ENCODE results near the gene TPSG1.
"Not testable (repeated sequence)": the region's sequence is repeated elsewhere in the genome, so short reads cannot be mapped to it uniquely, and the experiment has no call there.

TPSG1 gene

DNA sequence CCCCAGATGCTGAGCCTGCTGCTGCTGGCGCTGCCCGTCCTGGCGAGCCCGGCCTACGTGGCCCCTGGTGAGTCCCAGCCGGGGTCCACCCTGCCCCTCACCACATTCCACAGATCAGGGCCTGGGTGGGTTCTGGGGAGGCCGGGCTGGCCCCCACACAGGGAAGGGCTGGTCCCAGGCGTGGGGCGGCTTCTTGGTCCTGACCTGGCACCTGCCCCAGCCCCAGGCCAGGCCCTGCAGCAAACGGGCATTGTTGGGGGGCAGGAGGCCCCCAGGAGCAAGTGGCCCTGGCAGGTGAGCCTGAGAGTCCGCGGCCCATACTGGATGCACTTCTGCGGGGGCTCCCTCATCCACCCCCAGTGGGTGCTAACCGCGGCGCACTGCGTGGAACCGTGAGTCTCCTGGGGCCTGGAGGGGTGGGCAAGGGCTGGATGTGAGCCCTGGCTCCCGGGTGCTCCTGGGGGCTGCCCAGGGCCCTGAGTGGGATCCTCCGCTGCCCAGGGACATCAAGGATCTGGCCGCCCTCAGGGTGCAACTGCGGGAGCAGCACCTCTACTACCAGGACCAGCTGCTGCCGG lies 31.3 kb upstream of the TPSG1 start:
- peaks cover 27% of the 10 kb centered on the region for H3K27me3 ChIP-seq (ENCODE audit: insufficient read depth, low read length)
- not testable (repeated sequence) for H3K4me1 ChIP-seq (ENCODE audit: control insufficient read depth, insufficient read depth, low read length, unreplicated experiment)

DNA sequence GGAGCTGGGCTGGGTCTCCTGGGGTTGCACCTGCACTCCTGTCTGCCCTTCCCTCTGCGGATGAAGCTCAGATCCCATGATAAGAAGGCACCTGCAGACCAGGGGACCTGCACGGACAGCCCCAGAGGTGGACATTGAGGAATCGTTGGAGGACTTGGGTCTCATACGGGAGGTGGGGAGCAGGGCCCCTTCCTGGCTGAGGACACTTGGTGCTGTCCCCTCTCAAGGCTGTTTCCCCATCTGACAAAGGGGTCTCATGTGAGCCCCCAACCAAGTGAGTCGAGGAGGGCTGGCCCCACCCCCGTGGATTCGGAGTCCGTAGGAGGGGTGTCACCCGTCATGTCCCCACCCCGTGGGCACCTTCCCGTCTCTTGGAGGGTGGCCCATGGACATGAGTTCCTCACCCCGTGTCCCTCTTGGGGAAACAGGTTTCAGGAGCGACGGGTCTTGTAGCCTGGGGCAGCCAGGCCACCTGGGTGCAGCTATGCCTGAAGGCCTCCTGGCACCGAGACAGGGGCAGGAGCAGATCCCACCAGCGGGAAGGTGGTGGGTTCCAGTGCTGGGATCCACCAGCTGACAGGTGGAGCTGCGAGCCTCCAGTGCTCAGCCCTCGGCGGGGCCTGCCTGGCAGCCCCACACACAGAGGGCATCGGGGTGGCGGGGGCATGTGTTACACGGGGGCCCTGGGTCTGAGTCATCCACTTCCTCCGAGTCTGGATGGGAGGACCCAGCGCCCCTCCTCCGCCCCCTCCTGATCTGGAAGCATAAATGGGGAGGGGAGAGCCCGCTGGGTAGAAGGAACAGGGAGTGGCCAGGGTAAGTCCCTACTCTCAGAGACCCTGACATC lies 30.4 kb upstream of the TPSG1 start, which contains the start of gene TPSD1:
TPSD1 (plus strand) TSS at position 794 of the 847 bp plus-strand sequence. CDS start 212 bp downstream, outside the sequence.
- H3K27me3 ChIP-seq (ENCODE audit: insufficient read depth, low read length) = peaks cover 18% of the 10 kb centered on the region
- not testable (repeated sequence) for H3K27ac ChIP-seq (ENCODE audit: low read depth, low read length); H3K79me2 ChIP-seq (ENCODE audit: control insufficient read depth, insufficient read depth, low read length, unreplicated experiment); H2AFZ ChIP-seq (ENCODE audit: low read length, unreplicated experiment); H3K36me3 ChIP-seq (ENCODE audit: insufficient read depth, low read length); H3K4me3 ChIP-seq (ENCODE audit: low read depth, low read length); H3K4me1 ChIP-seq (ENCODE audit: control insufficient read depth, insufficient read depth, low read length, unreplicated experiment)

More for the DNA sequence above, 31.3 kb upstream of the TPSG1 start:
- H3K4me3 ChIP-seq (ENCODE audit: low read depth, low read length); H3K36me3 ChIP-seq (ENCODE audit: insufficient read depth, low read length); H3K79me2 ChIP-seq (ENCODE audit: control insufficient read depth, insufficient read depth, low read length, unreplicated experiment); H2AFZ ChIP-seq (ENCODE audit: low read length, unreplicated experiment); H3K27ac ChIP-seq (ENCODE audit: low read depth, low read length): not testable (repeated sequence)

DNA sequence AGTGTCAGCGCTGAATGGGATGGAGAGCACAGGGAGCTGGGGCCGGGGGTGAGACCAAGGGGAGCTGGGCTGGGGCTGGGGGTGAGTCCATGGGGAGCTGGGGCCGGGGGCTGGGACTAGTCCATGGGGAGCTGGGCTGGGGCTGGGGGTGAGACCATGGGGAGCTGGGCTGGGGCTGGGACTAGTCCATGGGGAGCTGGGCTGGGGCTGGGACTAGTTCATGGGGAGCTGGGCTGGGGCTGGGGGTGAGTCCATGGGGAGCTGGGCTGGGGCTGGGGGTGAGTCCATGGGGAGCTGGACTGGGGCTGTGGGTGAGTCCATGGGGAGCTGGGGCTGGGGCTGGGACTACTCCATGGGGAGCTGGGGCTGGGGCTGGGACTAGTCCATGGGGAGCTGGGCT lies 29.8 kb upstream of the TPSG1 start:
- not testable (repeated sequence) for H3K4me1 ChIP-seq (ENCODE audit: control insufficient read depth, insufficient read depth, low read length, unreplicated experiment); H3K27ac ChIP-seq (ENCODE audit: low read depth, low read length); H3K79me2 ChIP-seq (ENCODE audit: control insufficient read depth, insufficient read depth, low read length, unreplicated experiment); H3K36me3 ChIP-seq (ENCODE audit: insufficient read depth, low read length); H2AFZ ChIP-seq (ENCODE audit: low read length, unreplicated experiment); H3K4me3 ChIP-seq (ENCODE audit: low read depth, low read length)
- H3K27me3 ChIP-seq (ENCODE audit: insufficient read depth, low read length) = peaks cover 11% of the 10 kb centered on the region

DNA sequence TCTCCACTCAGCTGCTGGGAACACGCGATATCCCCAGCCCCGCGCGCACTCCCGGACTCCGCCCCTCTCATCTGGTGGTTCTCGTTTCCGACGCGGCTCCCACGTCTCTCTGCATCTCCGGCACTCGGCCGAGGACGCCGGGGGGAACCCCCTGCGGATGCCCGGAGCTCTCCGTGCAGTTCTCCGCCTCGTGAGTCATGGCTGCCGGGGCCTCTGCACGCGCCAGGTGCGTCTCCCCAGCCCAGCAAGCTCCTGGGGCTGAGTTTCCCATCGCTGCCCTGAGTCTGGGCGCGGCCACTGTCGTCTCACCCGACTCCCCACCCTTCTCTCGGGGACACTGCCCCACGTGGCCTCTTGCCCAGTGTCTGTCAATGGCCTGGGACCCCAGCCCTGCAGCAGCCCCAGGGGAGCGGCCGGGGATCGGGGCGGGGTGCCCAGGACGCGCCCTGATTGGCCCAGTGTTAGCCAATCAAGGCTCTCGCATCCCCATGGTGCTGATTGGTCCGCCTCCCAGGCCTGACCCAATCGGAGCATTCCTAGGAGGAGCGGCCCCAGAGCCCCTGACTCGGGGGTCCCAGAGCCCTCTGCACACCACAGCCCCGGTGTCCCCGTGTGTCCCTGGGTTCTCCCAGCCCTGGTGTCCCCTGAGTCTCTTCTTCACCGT lies 28.8 kb upstream of the TPSG1 start:
- H3K36me3 ChIP-seq (ENCODE audit: insufficient read depth, low read length); H2AFZ ChIP-seq (ENCODE audit: low read length, unreplicated experiment); H3K4me1 ChIP-seq (ENCODE audit: control insufficient read depth, insufficient read depth, low read length, unreplicated experiment); H3K27ac ChIP-seq (ENCODE audit: low read depth, low read length); H3K27me3 ChIP-seq (ENCODE audit: insufficient read depth, low read length); H3K4me3 ChIP-seq (ENCODE audit: low read depth, low read length); H3K79me2 ChIP-seq (ENCODE audit: control insufficient read depth, insufficient read depth, low read length, unreplicated experiment): not testable (repeated sequence)

DNA sequence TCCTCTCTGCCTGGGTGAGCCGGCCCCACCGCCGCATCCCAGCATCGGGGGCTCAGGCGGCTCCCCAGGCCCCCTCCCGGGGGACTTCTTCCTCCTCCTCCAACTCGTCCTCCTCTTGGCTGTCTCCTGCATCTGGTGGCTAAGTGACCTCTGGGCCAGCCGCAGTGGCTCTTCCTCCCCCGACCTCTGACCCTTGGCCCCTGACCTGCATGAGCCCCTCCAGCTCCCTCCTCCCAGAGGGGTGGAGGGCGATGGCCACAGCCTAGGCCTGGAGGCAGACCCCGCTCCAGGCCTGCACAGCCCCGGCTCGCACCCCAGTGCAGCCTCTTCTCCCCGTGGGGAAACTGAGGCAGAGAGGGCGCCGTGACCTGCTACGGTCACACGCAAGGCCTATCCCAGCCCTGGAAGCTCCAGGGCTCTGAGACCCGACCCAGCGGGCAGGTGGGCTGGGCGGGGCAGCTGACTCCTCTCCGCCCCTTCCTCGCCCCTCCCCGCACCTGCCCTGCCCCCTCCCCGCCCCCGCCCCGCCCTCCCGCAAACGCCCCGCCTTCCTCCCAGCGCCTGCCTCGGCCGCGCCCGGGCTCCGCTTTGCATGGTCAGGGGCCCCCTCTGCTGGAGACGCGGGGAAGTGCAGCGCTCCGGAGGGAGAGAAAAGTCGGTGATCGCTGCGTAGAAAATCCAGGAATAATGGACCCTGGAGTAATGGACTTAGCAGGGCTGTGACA lies 24.1 kb upstream of the TPSG1 start:
- not testable (repeated sequence) for H3K79me2 ChIP-seq (ENCODE audit: control insufficient read depth, insufficient read depth, low read length, unreplicated experiment); H3K36me3 ChIP-seq (ENCODE audit: insufficient read depth, low read length); H3K4me3 ChIP-seq (ENCODE audit: low read depth, low read length); H2AFZ ChIP-seq (ENCODE audit: low read length, unreplicated experiment); H3K27ac ChIP-seq (ENCODE audit: low read depth, low read length); H3K4me1 ChIP-seq (ENCODE audit: control insufficient read depth, insufficient read depth, low read length, unreplicated experiment)
- H3K27me3 ChIP-seq (ENCODE audit: insufficient read depth, low read length) = peaks cover 21% of the 10 kb centered on the region

DNA sequence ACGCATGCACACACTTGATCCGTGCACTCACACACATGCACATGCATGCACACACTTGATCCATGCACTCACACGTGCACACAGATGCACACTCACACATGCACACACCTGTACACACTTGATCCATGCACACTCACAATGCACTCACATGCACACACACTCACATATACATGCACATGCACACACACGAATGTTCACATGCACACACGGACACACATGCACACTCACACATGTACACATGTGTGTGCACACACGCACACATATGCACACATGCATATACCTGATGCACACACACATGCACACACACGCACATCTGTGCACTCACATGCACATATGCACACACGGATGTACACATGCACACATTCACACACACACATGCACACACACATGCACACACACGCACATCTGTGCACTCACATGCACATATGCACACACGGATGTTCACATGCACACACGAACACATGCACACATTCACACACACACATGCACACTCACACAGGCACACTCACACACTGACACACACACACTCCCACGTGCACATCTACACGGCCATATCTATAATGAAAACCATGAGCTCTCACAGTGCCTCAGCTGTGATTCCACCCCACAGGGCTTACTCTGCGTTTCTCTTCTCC lies 23.0 kb upstream of the TPSG1 start:
- not testable (repeated sequence) for H3K4me1 ChIP-seq (ENCODE audit: control insufficient read depth, insufficient read depth, low read length, unreplicated experiment); H3K27ac ChIP-seq (ENCODE audit: low read depth, low read length); H3K36me3 ChIP-seq (ENCODE audit: insufficient read depth, low read length); H2AFZ ChIP-seq (ENCODE audit: low read length, unreplicated experiment); H3K79me2 ChIP-seq (ENCODE audit: control insufficient read depth, insufficient read depth, low read length, unreplicated experiment); H3K4me3 ChIP-seq (ENCODE audit: low read depth, low read length)
- peaks cover 21% of the 10 kb centered on the region for H3K27me3 ChIP-seq (ENCODE audit: insufficient read depth, low read length)

DNA sequence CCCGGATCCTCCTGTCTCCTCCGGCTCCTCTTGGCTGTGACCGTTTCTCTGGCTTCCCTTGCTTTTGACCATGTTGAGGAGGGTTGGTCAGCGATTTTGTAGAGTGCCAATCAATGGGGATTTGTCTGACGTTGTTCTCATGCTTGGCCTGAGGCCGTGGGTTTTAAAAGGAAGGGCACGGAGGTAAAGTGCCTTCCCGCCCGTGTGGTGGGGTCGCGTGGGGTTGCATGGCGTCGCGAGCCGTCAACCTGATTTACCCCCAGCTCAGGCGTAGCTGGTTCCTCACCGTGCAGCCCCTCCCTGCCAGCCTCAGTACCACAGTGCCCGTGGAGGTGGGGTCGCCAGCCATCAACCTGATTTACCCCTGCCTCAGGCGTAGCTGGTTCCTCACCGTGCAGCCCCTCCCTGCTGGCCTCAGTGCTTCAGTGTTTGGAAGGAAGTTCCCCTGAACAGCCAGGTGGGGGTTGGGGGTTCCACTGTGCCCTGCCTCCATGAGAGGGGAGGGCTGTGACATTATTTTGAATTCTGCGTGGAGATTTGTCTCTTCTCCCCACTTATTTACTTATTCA lies 20.5 kb upstream of the TPSG1 start:
- H2AFZ ChIP-seq (ENCODE audit: low read length, unreplicated experiment) = no peak overlapping the region
- peaks cover 21% of the 10 kb centered on the region for H3K27me3 ChIP-seq (ENCODE audit: insufficient read depth, low read length)
- no peaks in the 10 kb centered on the region for H3K4me1 ChIP-seq (ENCODE audit: control insufficient read depth, insufficient read depth, low read length, unreplicated experiment)
- H3K27ac ChIP-seq (ENCODE audit: low read depth, low read length) = no peak overlapping the region
- H3K36me3 ChIP-seq (ENCODE audit: insufficient read depth, low read length) = no peaks in the 10 kb centered on the region
- no peaks in the 10 kb centered on the region for H3K79me2 ChIP-seq (ENCODE audit: control insufficient read depth, insufficient read depth, low read length, unreplicated experiment)
- H3K4me3 ChIP-seq (ENCODE audit: low read depth, low read length) = no peak overlapping the region

DNA sequence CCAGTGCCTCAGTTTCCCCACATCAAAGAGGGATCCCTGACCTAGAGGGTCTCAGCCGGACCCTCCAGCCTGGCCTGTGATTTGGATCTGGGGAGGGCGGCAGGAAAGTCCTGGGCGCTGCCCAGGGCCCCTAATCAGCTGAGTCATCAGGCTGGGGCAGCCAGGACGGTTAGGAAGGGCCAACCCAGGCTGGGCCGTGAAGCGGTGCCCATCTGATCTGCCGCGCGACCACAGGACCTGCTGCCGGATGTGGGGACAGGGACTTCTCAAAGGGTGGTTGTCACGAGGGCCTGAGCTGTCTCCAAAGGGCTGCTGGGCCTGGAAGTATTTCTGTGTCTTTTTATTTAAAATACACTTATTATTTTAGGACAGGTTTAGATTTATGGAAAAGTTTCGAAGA lies 19.8 kb upstream of the TPSG1 start:
- no peak overlapping the region for H3K4me3 ChIP-seq (ENCODE audit: low read depth, low read length)
- H3K4me1 ChIP-seq (ENCODE audit: control insufficient read depth, insufficient read depth, low read length, unreplicated experiment) = no peaks in the 10 kb centered on the region
- H3K36me3 ChIP-seq (ENCODE audit: insufficient read depth, low read length) = no peaks in the 10 kb centered on the region
- peaks cover 21% of the 10 kb centered on the region for H3K27me3 ChIP-seq (ENCODE audit: insufficient read depth, low read length)
- H2AFZ ChIP-seq (ENCODE audit: low read length, unreplicated experiment) = no peak overlapping the region
- no peak overlapping the region for H3K27ac ChIP-seq (ENCODE audit: low read depth, low read length)
- H3K79me2 ChIP-seq (ENCODE audit: control insufficient read depth, insufficient read depth, low read length, unreplicated experiment) = no peaks in the 10 kb centered on the region

DNA sequence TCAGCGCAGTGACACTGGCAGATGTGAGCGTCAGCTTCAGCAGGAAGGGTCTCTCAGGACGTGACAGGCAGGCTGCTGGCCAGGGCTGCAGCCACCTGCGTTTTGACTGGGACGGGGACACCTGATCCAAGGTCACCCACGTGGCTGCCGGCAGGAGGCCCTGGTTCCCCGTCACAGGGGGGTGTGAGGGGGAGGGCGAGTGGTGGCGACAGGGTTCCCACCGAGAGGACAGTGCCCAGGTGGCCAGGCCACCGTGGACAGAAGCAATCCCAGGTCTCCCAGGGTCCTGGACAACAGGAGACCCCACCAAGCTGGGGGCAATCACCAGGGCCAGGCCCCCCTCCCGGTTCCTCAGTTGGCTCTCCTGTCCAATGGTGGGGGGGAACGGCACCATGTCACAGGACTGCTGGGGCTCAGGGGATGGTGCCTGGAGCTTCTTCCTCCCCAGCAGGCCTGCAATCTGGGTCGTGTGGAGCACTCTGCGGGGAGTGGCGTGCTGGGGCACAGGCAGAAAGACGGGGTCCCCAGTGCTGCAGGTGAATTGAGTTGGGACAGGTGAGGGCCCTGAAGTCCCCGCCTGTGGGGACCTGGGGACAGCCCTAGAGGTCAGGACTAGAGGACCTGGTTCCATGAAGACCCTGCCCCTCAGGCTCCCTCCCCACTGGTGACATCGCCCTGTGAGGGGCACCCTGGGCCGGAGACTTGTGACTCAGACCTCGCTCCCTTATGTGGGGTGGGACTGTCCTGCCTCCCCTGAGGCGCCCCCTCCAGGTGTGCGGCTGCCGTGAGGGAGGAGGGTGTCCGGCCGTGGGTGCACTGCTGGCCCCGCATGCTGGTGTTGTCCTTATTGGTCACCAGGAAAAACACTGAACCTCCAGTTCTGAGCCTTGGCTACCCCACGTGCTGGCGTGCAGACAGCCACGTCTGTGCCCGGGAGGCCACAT lies 19.1 kb upstream of the TPSG1 start:
- not testable (repeated sequence) for H3K36me3 ChIP-seq (ENCODE audit: insufficient read depth, low read length); H3K4me1 ChIP-seq (ENCODE audit: control insufficient read depth, insufficient read depth, low read length, unreplicated experiment); H3K79me2 ChIP-seq (ENCODE audit: control insufficient read depth, insufficient read depth, low read length, unreplicated experiment); H3K4me3 ChIP-seq (ENCODE audit: low read depth, low read length); H3K27ac ChIP-seq (ENCODE audit: low read depth, low read length); H2AFZ ChIP-seq (ENCODE audit: low read length, unreplicated experiment)
- H3K27me3 ChIP-seq (ENCODE audit: insufficient read depth, low read length) = peaks cover 21% of the 10 kb centered on the region

Data from ACC112 (cell line).